DOHH2 (cell line): ENCODE results near the gene CD59.

Experiments
- CTCF ChIP-seq: fragments of 200-600 bp; sonication (generic); IDR thresholded peaks from one replicate; pipeline ENCODE4 v1.5.1; 2014; ENCODE audit warnings: antibody characterized with exemption, mild to moderate bottlenecking, low read depth, low read length; ENCODE audit not compliant: poor library complexity, severe bottlenecking
- EZH2phosphoT487 ChIP-seq: fragments of 200-600 bp; sonication (generic); IDR thresholded peaks from 2 replicates; pipeline ENCODE4 v1.6.1; 2017; ENCODE audit warnings: borderline replicate concordance, mild to moderate bottlenecking, antibody characterized with exemption, low read length, moderate library complexity, mixed read lengths

DNA sequence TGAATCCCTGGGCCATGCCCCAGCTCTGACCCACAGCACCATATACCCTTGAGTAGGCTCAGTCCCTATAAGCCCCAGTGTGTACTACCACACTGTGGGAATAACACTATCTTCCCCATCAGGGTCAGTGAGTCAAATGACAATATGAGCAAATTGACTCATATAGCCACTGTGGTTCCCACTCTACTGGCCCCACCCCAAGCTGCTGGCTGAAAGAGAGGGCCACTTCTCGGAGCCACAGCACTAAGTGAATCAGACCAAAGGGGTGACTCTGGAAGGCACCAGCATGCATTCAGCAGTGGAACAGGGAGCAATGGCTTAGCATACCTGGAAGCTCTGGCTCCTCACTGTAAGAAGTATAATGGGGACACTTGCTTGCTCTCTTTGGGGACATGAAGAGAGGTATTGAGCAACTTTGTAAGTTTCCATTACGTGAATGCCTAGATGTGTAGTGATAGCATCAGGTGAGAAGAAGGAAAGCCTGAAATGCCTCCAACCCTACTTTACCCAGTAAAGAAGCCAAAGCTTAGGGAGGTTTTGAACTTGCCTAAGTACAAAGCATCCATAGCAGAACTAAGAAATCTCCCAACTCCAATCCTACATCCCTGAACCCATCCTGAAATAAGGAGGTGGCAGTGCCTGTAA lies 13.5 kb downstream of the CD59 start:
- no peak for TF ChIP-seq CTCF
- no peak for TF ChIP-seq EZH2phosphoT487
